ENCODE measurements around the gene UAP1L1.
"Not testable (repeated sequence)": the region's sequence is repeated elsewhere in the genome, so short reads cannot be mapped to it uniquely, and the experiment has no call there.

Gene UAP1L1

DNA sequence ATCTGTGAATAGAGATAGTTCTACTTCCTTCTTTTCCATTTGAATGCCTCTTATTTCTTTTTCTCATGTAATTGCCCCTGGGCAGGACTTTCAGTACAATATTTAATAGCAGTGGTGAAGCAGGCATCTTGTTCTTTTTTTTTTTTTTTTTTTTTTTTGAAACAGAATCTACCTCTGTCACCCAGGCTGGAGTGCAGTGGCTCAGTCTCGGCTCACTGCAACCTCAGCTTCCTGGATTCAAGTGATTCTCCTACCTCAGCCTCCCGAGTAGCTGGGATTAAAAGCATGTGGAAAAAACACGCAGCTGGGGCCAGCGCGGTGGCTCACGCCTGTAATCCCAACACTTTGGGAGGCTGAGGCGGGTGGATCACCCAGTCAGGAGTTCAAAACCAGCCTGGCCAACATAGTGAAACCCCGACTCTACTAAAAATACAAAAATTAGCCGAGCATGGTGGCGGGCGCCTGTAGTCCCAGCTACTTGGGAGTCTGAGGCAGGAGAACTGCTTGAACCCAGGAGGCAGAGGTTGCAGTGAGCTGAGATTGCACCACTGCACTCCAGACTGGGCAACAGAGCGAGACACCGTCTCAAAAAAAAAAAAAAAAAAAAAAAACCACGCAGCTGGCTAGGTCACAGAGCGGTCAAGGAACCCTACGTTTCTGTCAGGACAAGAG, 45.6 kb downstream of the UAP1L1 start:
- not testable (repeated sequence) for H3K4me3 ChIP-seq (ENCODE audit: low read depth, low read length)

DNA sequence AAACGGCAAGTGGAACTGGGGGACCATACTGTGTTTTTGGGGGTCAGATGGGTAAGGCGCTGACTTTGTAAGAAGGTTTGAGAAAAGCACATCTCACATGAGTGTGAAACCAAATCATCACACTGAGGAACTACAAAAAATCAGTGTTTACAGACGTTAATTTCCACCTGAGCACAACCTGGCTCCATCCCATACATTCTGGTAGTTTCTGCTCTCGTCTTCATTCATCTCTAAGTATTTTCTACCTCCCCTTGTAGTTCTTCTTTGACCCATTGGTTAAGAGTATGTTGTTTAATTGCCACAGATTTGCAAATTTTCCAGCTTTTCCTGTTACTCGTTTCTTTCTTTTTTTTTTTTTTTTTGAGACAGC, 46.1 kb downstream of the UAP1L1 start:
- DNase-seq (ENCODE audit: low read depth) = no peak
- H3K4me3 ChIP-seq (ENCODE audit: low read depth, low read length) = no peak overlapping the region

More for the DNA sequence above, 45.6 kb downstream of the UAP1L1 start:
- not testable (repeated sequence) for DNase-seq (ENCODE audit: low read depth)

DNA sequence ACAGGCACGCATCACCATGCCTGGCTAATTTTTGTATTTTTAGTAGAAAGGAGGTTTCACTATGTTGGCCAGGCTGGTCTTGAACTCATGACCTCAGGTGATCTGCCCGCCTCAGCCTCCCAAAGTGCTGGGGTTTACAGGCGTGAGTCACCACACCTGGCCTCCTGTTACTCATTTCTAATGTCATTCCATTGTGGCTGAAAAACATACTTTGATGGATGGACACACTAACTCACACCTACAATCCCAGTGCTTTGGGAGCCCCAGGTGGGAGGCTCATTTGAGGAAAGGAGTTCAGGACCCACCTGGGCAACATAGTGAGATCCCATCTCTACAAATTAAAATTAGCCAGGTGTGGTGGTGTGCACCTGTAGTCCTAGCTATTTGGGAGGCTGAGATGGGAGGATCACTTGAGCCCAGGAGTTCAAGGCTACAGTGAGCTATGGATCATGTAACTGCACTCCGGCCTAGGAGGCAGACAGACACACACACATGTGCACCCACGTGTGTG, 46.7 kb downstream of the UAP1L1 start:
- not testable (repeated sequence) for H3K4me3 ChIP-seq (ENCODE audit: low read depth, low read length); DNase-seq (ENCODE audit: low read depth)

DNA sequence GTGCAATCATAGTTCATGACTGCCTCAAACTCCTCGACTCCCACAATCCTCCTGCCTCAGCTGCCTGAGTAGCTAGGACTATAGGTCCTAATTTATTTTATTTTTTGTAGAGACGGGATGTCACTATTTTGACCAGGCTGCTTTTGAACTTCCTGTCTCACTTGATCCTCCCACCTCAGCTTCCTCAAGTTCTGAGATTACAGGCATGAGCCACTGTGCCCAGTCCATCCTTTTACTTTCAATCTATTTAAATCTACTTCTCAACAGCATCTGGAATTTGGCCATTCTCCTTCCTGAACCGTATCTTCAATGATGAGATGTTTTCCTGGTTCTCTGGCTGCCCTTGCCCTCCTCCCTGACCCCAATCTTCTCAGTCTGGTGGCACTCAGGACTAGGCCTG, 49.5 kb downstream of the UAP1L1 start:
- no peak for DNase-seq (ENCODE audit: low read depth)
- H3K4me3 ChIP-seq (ENCODE audit: low read depth, low read length) = no peak overlapping the region

DNA sequence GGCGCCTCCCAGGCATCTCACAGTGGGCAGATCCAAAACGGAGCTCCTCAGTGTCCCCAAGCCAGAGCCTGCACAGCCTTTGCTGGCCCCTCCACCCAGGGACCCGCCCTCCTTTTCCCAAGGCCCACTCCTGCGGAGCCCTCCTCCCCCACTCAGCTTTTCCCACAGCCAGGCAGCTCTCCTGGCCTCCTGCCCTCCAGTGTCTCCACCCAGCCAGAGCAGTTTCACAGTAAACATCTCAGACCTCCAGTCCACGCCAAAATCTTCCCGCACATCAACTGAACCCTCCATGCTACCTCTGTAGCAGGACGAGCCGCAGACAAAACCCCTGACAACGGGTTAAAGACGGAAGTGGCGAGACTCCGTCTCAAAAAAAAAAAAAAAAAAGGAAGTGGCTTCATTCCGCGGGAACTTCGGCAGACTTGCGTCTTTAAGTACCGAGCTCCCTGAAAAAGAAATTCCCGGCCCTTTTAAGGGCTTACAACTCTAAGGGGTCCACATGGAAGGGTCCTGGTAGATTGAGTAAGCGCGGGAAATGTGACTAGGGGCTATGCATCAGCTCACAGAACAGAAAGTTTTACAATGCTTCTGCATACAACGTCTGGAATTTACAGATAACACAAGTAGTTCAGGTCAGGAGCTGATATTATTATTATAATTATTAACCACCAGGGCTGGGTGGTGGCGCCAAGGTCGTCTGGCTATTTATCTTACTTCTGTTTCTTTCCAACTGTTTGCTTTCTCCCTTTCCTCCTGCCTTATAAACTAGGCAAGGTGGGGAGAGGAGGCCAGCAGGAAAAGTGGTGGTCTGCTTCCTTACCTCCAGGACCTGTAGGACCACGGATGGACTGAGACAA, 50.2 kb downstream of the UAP1L1 start:
- DNase-seq (ENCODE audit: low read depth) = no peak
- no peak overlapping the region for H3K4me3 ChIP-seq (ENCODE audit: low read depth, low read length)

DNA sequence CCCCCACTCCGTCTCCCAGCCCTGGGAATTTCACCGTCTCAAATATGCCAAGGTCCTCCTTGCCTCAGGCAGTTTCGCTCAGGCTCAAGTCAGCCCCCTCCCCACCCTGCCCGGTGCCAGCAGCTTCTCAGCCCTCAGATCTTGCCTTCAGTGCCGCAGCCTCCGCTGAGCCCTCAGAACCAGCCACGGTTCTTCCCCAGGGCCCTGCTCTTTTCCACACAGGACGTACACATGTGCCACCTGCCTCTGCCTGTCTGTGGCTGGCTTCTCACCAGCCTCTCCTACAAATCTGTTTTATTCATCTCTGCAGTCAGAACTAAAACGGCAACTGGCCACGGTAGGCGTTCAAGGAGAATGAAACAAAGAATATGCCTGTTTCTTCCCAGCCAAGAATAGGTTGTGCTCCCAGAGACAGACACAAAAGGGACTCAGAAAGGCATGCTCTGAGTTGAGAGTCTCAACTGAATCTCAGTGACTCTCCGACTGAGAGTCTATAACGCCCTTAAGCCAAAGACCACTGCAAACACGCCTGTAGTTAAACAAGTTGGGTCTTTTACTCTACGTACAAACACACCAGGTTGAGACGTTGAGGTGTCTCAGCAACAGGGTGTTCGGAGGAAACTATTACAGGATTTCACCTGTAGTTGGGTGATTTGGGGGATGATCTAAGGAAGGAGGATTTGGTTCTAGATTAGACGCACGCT, 51.0 kb downstream of the UAP1L1 start:
- no peak for DNase-seq (ENCODE audit: low read depth)
- H3K4me3 ChIP-seq (ENCODE audit: low read depth, low read length) = peak overlapping the region; percentile 79

DNA sequence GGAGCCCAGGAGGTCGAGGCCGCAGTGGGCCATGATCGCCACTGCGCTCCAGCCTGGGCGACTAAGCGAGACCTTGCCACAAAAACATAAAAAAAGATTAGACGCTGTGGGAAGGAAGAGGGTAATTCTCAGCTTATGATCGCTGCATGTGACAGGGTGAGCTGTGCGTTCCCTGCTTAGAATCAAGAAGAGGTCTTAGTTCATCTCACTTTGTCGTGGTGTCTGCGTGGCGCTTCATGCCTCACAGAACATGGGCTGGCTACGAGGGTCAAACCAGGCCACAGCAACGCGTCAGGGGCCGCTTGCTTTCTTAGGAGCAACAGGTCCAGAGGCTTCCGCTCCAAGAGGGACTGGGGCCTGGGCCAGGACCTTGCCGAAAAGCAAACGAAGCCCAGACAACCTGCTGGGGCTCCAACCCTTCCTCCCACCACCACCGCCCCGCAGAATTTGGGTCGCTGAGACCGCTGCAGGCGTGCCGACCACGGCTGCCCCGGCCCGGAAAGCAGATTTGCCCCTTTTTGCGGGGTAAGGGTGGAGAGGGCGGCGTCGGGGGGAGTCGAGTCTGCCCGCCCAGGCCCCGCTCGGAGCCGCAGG, 51.6 kb downstream of the UAP1L1 start:
- no peak for DNase-seq (ENCODE audit: low read depth)
- peak overlapping the region; percentile 79 for H3K4me3 ChIP-seq (ENCODE audit: low read depth, low read length)

DNA sequence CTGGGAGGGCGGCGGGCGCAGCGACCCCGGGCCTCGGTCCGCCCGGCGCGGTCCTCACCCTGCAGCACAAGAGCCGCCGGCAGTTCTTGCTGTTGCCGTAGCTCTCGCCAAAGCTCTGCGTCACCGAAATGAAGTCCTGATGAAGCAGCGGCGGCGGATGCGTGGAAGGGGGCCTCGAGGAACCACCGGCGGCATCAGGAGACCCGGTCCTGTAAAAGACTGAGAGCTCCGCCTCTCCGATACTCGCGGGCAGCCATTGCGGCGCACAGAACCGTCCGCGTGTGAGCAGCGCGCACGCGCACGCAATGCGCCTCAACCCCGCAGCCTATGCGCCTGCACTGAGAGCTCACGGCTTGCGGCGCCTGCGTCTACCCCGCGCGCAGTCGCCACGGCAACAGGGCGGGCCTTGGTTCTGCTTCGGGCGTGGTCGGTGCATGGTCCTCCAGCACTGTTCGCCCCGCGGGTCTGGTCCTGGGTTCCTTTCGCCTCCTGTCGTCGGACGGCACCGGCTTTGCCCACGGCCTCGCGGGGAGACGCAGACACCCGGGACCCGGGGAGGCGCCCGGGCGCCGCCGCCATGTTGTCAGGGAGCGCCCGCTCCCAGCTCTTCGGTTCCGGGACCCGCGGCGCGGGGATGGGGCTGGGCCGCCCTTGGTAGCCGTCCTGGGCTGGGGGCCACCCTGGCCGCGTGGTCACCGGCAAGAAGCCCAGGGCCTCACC, 52.3 kb downstream of the UAP1L1 start:
- peak; percentile 76 for DNase-seq (ENCODE audit: low read depth)
- H3K4me3 ChIP-seq (ENCODE audit: low read depth, low read length) = peak overlapping the region; percentile 79

DNA sequence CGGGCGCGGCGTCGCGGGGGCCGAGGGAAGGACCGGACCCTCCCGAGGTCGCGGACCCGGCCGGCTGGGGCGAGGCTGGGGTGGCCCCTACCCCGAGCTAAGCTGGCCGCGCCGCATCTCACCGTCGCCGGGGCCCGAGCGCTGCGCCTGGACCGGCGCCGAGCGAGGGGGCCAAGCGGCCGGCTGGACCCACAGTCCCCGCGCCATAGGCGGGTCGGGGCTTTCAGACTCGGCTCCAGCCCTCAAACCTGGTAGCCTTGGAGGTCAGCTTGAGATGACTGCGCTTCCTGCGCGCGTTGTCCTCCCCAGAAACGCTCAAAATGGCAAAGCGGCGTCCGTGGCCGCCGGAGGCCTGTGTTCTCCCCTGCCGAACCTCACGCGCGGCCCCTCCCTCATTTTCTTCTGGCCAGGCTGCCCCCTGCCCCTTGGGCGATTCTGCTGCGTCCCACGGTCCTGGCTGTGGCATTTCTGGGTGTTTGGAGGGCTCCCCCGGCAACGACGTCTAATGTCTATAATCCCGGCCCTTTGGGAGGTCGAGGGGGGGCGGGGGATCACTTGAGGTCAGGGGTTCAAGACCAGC, 52.9 kb downstream of the UAP1L1 start:
- peak overlapping the region; percentile 79 for H3K4me3 ChIP-seq (ENCODE audit: low read depth, low read length)
- DNase-seq (ENCODE audit: low read depth) = no peak
